Fibroblast of skin of left biceps (primary cell): ENCODE measurements around the gene OXSR1.
"Not testable (repeated sequence)": the region's sequence is repeated elsewhere in the genome, so short reads cannot be mapped to it uniquely, and the experiment has no call there.

ENCODE experiments used
- DNase-seq, 2 experiments: peaks; one replicate each; pipeline ENCODE4 v3.0.0-alpha.2; 2013; ENCODE audit warnings: low read depth in 2 of 2

Gene OXSR1

DNA sequence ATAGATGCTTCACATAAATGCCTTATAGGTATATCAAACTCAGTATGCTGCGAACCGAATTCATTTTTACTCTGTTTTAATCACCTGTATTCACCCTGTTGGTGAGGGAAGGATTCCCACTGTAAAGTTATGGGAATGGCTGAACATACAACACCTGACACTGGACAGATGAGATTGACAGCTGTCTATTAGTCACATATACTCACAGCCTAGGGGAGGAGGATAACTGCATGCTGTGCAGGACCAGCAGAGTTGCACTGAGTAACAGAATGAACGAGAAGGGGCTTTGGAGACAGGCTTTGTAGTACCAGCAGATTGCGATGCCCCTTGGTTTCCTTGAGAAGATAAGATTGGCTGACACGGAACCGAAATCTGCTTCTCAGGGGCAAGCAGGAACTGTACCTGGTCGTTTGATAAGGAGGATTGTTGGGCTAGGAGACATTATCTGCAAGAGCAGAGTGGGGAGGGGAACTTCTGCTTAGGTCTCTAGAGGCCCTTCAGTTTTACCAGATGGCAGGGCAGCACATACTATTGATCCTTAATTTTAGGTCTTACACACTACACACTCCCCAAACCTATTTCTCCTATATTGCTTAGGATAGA, 56.8 kb downstream of the OXSR1 start:
- DNase-seq: no peak

GRCh38 chr3:38224357-38224756, 59.0 kb downstream of the OXSR1 start:
- no peak for DNase-seq

DNA sequence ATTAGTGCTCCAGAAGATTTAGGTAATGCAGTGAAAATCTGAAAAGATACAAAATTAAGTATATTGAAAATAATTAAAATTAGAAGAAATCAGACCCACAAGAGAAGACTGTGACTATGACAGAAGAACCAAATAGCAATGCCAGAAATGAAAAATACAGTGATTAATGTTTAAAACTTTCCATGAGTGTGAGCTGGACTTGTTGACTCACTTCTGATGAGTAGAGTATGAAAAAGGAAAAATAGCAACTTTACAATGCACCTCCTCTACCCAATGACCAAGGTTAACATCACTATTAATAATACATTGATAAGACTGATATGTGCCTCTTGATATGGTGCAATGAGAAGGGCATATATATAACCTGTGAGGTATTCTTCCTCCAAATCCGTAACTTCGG, 60.9 kb downstream of the OXSR1 start:
- no peak for DNase-seq

GRCh38 chr3:38227989-38228388, 62.7 kb downstream of the OXSR1 start:
- DNase-seq: peak; percentile 32 to 39

GRCh38 chr3:38229036-38229435, 63.7 kb downstream of the OXSR1 start:
- DNase-seq: no peak

- no peak for DNase-seq
Observed at GRCh38 chr3:38232701-38233100, 67.4 kb downstream of the OXSR1 start.

DNA sequence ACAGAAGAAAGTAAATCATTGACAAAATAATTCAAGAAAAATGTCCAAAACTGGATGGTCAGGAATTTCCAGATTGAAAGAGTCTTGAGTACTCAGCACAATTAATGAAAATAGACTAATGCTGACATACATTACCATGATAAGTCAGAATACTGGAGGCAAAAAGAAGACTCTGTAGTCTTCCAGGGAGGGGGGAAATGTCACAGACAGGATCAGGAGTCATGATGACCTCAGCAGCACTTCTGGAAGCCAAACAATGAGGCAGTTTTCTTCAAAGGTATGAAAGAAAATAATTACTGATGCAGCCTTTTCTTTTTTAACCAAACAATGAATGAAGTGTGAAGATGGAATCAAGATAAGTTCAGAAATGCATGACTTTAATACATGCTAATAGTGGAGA, 70.1 kb downstream of the OXSR1 start:
- no peak for DNase-seq

GRCh38 chr3:38238416-38239008, 73.2 kb downstream of the OXSR1 start:
- no peak for DNase-seq

DNA sequence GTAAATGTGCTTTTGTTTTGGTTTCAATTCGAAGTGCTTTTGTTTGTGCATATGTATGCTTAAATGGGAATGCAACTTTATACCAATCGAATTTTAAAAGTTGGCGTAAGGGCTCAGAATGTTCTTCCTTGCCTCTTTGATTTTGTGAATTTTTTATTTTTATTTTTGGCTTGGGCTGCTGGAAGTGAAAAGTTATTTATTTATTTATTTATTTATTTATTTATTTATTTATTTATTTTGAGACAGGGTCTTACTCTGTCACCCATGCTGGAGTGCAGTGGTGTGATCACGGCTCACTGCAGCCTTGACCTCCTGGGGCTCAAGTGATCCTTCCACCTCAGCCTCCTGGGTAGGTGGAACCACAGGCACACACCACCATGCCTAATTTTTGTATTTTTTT, 77.5 kb downstream of the OXSR1 start:
- DNase-seq: not testable (repeated sequence)

GRCh38 chr3:38245930-38246329, 80.6 kb downstream of the OXSR1 start:
- no peak for DNase-seq

- DNase-seq: peak; percentile 46 to 52
Observed at GRCh38 chr3:38247366-38248035, 82.2 kb downstream of the OXSR1 start.

DNA sequence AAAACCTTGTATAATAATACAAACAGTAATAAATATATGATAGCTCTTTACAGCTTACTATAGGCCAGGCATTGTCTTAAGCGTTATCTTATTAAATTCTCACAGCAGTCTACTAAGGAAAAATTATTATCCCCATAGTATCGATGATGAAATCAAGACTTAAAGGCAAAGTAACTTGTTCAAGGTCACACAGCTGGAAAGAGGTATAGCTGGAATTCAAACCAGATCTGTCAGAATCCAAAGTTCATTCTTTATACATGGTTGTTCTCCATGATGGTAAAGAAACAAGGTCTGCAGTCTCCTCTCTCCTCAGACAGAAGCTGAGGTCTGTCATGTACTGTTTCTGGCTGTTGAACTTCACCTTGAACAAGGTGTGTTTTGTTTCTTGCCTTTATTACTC, 84.9 kb downstream of the OXSR1 start:
- DNase-seq: no peak

DNA sequence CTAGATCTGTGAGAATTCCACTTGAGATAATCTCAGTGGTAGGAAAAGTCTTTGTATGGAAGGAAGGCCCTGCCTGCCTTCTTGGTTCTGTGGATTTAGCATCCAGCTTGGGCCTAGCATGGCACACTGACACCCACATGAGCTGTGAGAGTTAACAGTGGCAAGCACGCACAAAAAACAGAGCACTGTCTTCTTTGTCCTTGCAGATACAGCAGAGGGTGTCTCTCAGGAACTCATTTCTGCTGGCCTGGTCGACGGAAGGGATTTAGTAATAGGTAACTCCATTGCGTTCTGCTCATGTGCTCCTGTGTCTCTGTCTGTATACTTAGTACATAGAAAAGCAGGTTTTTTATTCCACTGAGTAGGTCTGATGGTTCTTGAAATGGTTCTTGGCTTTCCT, 85.9 kb downstream of the OXSR1 start:
- no peak for DNase-seq

DNA sequence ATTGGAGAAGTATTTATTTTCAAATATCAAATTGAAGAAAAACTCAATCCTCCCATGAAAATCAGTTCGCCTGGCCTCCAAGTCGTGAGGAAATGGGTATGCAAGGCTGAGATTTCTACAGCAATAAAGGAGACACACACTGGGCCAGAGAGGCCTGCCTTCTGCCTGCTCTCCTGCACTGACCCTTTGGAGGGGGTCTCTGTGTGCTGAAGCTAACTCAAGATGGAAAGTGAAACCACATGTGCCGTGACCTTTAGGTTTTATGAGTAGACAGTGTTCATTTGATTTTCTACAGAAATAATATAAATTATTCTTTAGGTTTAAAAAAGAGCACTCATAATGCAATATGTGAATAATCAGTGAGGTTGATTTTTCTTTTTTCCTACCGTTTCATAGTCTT, 88.4 kb downstream of the OXSR1 start:
- DNase-seq: no peak

- no peak for DNase-seq
Observed at GRCh38 chr3:38254872-38255271, 89.5 kb downstream of the OXSR1 start.

DNA sequence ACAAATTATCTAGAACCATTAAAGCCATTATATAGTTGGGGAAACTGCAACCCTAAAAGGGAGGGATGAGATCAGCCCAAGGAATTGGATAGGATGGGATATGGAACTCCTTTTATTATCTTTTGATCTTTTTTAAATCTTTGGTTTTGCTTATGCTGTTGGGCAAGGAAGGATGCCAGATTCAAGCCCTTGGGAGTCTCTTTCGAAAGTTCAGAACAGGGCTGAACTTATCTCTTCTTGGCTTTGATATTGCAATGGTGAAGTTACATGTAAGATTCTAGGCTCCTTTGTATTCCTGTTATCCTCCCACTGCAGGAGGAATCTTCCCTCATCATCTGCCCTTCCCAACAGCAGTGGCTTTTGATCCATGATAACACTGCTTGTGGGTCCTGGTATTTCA, 90.3 kb downstream of the OXSR1 start:
- no peak for DNase-seq

- no peak for DNase-seq
Observed at GRCh38 chr3:38257583-38257982, 92.2 kb downstream of the OXSR1 start.

GRCh38 chr3:38260474-38260873, 95.1 kb downstream of the OXSR1 start:
- DNase-seq: no peak

GRCh38 chr3:38264353-38264771, 99.0 kb downstream of the OXSR1 start:
- DNase-seq: no peak

DNA sequence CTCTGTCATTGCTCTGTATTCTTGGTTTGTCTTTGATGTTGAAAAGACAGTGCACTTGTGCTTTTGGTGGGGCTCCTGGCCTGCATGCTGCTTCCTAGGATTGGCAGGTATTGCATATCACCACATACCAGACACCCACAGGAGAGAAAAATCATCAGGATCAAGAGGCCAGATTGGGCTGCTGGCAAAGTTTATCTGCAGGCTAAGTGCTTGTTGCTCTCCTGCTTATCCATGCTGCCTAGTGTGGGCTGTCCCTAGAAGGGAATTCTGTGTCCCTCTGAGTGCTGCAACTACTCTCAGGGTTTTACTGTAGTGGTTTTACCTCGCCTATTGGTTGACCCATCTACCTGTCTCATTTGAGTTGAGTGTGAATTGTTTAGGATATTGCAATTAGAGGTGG, 99.4 kb downstream of the OXSR1 start:
- DNase-seq: no peak

DNA sequence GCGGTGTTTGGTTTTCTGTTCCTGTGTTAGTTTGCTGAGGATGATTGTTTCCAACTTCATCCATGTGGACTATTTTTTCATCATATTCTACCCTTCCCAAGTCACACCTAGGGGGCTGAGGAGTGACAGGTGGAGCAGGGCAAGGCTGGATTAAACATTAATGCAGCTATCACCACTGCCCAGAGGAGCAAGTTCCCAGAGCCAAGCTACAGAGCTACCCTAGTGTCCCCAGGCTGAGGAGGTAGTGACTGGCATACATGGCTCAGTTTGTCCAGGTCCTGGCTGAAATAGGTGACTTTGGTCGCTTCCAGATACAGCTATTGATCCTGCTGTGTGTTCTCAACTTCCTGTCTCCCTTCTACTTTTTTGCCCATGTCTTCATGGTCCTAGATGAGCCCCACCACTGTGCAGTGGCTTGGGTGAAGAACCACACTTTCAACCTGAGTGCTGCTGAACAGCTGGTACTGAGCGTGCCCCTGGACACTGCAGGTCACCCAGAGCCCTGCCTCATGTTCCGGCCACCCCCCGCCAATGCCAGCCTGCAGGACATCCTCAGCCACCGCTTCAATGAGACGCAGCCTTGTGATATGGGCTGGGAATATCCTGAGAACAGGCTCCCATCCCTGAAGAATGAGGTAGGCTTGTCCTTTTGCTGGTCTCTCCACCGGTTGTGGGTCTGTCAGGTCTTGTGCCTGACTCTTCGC, 100.4 kb downstream of the OXSR1 start, which contains the start of gene SLC22A13:
Gene SLC22A13 (plus strand): TSS at position 209 of the 704 bp plus-strand sequence. CDS start 49 bp downstream, at position 258.
- no peak for DNase-seq

DNA sequence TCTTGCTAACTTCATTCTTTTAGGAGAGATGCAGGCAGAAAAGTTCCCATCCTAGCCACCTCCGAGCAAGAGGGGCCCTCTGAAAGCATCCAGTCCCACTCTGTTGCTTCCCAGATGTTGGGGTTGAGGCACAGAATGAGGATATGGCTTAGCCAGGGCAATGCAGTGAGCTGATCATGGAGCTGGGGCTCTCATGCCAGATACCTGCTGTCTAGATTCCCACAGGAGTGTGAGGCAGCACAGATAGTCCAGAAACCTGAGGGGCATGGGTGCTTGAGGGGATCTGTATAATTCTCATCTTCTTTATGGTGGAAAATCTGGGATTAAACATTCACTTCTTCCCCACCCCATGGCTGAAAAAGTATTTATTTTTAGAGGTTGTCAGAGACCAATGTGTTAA, 101.5 kb downstream of the OXSR1 start:
- DNase-seq: no peak

DNA sequence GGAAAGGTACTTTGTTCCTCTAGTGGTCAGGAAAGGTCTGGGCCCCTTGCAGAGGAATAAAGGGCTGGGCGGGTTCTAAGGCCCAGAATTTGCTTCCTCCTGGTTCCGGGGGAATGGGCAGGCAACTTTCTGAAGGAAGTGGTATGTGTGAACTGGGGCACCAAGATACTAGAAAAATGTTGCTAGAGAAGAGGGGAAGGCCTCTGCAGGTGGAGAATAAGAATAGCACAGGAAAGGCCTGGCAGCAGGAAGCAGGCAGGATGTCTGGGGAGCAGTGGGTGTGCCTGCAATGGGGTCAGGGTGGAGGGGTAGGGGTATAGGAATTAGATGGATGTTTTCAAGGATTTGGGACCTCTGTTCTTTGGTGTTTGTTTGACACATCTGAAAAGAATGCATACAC, 102.3 kb downstream of the OXSR1 start:
- DNase-seq: no peak
